IMR-90 (cell line): ENCODE results near the gene CNGB1. TPM values are rescaled to one million over a fixed set of nuclear protein-coding genes. Genes with fewer than 3 reads are reported as not detected.

Source experiments
- ATAC-seq: fragments of 200-7000 bp; cut with Tn5 transposase; 2 replicates; pipeline ENCODE4 v1.9.1; 2020; ENCODE audit warnings: low read depth, mild to moderate bottlenecking, moderate library complexity
- BruUV-seq: library from RNA; stranded (reverse); fragments of 400-500 nt; replicated peaks from 2 replicates; lab custom pipeline; 2021; lab: Mats Ljungman, UMichigan
- CTCF ChIA-PET: fragments of 300-600 bp; formaldehyde crosslinking; extraction: SDS; loops from one replicate; lab custom pipeline; 2021; ENCODE audit warnings: antibody characterized with exemption; lab: Yijun Ruan, JAX
- POLR2A ChIA-PET: fragments of 300-600 bp; sonication (Branson Sonifier 250); formaldehyde crosslinking; loops from one replicate; lab custom pipeline; 2022; ENCODE audit warnings: antibody characterized with exemption; ENCODE audit not compliant: unreplicated experiment; lab: Charles Lee
- DNase-seq: peaks from one replicate; pipeline ENCODE4 v3.0.0; 2013
- H2AFZ ChIP-seq: replicated peaks from 2 replicates; pipeline ENCODE3; 2013; ENCODE audit warnings: low read length, mild to moderate bottlenecking; ENCODE audit not compliant: poor library complexity
- H2AK5ac ChIP-seq: 2 replicates; pipeline ENCODE4 v1.6.1; 2013; ENCODE audit warnings: low read depth, low read length, inconsistent platforms
- H2AK9ac ChIP-seq: replicated peaks from 2 replicates; pipeline ENCODE3; 2013; ENCODE audit warnings: mild to moderate bottlenecking, low read depth, low read length, moderate library complexity; ENCODE audit not compliant: poor library complexity
- H2BK120ac ChIP-seq: 2 replicates; pipeline ENCODE4 v1.6.1; 2013; ENCODE audit warnings: low read depth, low read length, inconsistent platforms
- H2BK15ac ChIP-seq: 3 replicates; pipeline ENCODE4 v1.6.1; 2013; ENCODE audit warnings: low read depth, low read length, inconsistent platforms
- H2BK20ac ChIP-seq: 2 replicates; pipeline ENCODE4 v1.6.1; 2013; ENCODE audit warnings: low read depth, mild to moderate bottlenecking, inconsistent platforms, low read length, moderate library complexity
- H2BK5ac ChIP-seq: 2 replicates; pipeline ENCODE4 v1.6.1; 2013; ENCODE audit warnings: mild to moderate bottlenecking, low read depth, low read length, inconsistent platforms; ENCODE audit not compliant: poor library complexity, severe bottlenecking
- H3K14ac ChIP-seq: replicated peaks from 2 replicates; pipeline ENCODE4 v1.6.1; 2013; ENCODE audit warnings: low read depth, low read length, inconsistent platforms
- H3K18ac ChIP-seq: 2 replicates; pipeline ENCODE4 v1.6.1; 2013; ENCODE audit warnings: low read depth, low read length, control low read depth
- H3K23ac ChIP-seq: 2 replicates; pipeline ENCODE4 v1.6.1; 2013; ENCODE audit warnings: low read depth, low read length, inconsistent platforms
- H3K27ac ChIP-seq: 2 replicates; pipeline ENCODE4 v1.5.1; 2013; ENCODE audit warnings: mild to moderate bottlenecking, control low read depth, low read length; ENCODE audit not compliant: insufficient read depth
- H3K27me3 ChIP-seq: 2 replicates; pipeline ENCODE4 v1.6.1; 2013; ENCODE audit warnings: low read length; ENCODE audit not compliant: control insufficient read depth, insufficient read depth
- H3K36me3 ChIP-seq: 2 replicates; pipeline ENCODE4 v1.6.1; 2013; ENCODE audit warnings: low read length, mixed read lengths; ENCODE audit not compliant: control insufficient read depth, insufficient read depth
- H3K4ac ChIP-seq: 2 replicates; pipeline ENCODE4 v1.6.1; 2013; ENCODE audit warnings: low read depth, low read length, inconsistent platforms
- H3K4me1 ChIP-seq: 2 replicates; pipeline ENCODE4 v1.6.1; 2013; ENCODE audit warnings: low read length, mixed read lengths; ENCODE audit not compliant: control insufficient read depth, insufficient read depth
- H3K4me2 ChIP-seq: 2 replicates; pipeline ENCODE4 v1.6.1; 2013; ENCODE audit warnings: low read depth, mild to moderate bottlenecking, control low read depth, low read length, moderate library complexity
- H3K4me3 ChIP-seq: 2 replicates; pipeline ENCODE4 v1.5.1; 2013; ENCODE audit warnings: low read depth, mild to moderate bottlenecking, control low read depth, low read length, moderate library complexity; ENCODE audit not compliant: insufficient read depth
- H3K56ac ChIP-seq: 2 replicates; pipeline ENCODE4 v1.6.1; 2013; ENCODE audit warnings: low read length, inconsistent platforms; ENCODE audit not compliant: insufficient read depth; ENCODE audit errors: extremely low read depth
- H3K79me1 ChIP-seq, 2 experiments: 2 replicates each; pipeline ENCODE4 v1.6.1; 2013; ENCODE audit warnings: low read length in 2 of 2, inconsistent platforms in 1 of 2, low read depth in 1 of 2
- H3K9ac ChIP-seq: 2 replicates; pipeline ENCODE4 v1.6.1; 2013; ENCODE audit warnings: low read depth, low read length, control low read depth
- H3K9me1 ChIP-seq: 2 replicates; pipeline ENCODE4 v1.6.1; 2013; ENCODE audit warnings: low read length, inconsistent platforms; ENCODE audit not compliant: insufficient read depth
- H3K9me3 ChIP-seq: 2 replicates; pipeline ENCODE4 v1.6.1; 2013; ENCODE audit warnings: low read length; ENCODE audit not compliant: control insufficient read depth, insufficient read depth
- H4K20me1 ChIP-seq: 2 replicates; pipeline ENCODE4 v1.6.1; 2013; ENCODE audit warnings: low read length, inconsistent platforms; ENCODE audit not compliant: insufficient read depth
- H4K5ac ChIP-seq: 2 replicates; pipeline ENCODE4 v1.6.1; 2013; ENCODE audit warnings: mild to moderate bottlenecking, low read depth, low read length, control low read depth
- H4K8ac ChIP-seq, 2 experiments: 2 replicates each; pipeline ENCODE4 v1.6.1; 2013; ENCODE audit warnings: low read depth in 2 of 2, low read length in 2 of 2, control low read depth in 1 of 2, inconsistent platforms in 1 of 2
- H4K91ac ChIP-seq: 2 replicates; pipeline ENCODE4 v1.6.1; 2013; ENCODE audit warnings: low read depth, low read length, inconsistent platforms; ENCODE audit not compliant: insufficient read depth
- CEBPB ChIP-seq: IDR thresholded peaks from 2 replicates; pipeline ENCODE4 v1.6.1; 2012; ENCODE audit warnings: low read depth, low read length, improper control_type of control experiment
- whole genome bisulfite sequencing, 2 experiments: methylation state at CpG; one replicate each; pipeline versions ENCODE4 v1.1.5 to v1.1.7; 2013; ENCODE audit warnings: missing lambda C conversion rate in 2 of 2; ENCODE audit not compliant: insufficient read length in 1 of 2; ENCODE audit errors: extremely low coverage in 2 of 2; 5-methylcytosine and 5-hydroxymethylcytosine counted together
- dilution Hi-C: fragments of 300-500 bp; cut with HindIII; formaldehyde crosslinking; loops from one replicate; pipeline ENCODE4 v1.14.3; 2018; ENCODE audit warnings: low sequenced_read_pairs; ENCODE audit not compliant: unreplicated experiment
- in situ Hi-C: fragments of 300-500 bp; cut with MboI; formaldehyde crosslinking; loops from 3 replicates; pipeline ENCODE4 v1.14.3; 2019; ENCODE audit warnings: low sequenced_read_pairs, inconsistent platforms, mixed read lengths
- intact Hi-C: fragments of 100-400 bp; cut with micrococcal nuclease; formaldehyde crosslinking; loops from 2 replicates; pipeline ENCODE4 v1.10.0; 2022
- polyA plus RNA-seq, 3 experiments: library from polyadenylated mRNA; depleted of rRNA; stranded (reverse); fragments of >200 nt; gene quantifications; 2 replicates each; pipeline ENCODE4 v1.2.3, GENCODE V29; 2012; ENCODE audit warnings: low replicate concordance in 1 of 3
- total RNA-seq: library from RNA; depleted of rRNA; stranded (reverse); fragments of >200 nt; gene quantifications from 2 replicates; pipeline ENCODE4 v1.2.3, GENCODE V29; 2012
- TF ChIP-seq, protein P1 (sequence below): fragments of 150-350 bp; IDR thresholded peaks from 2 replicates; pipeline ENCODE4 v1.6.1; 2016; ENCODE audit warnings: low read depth, mild to moderate bottlenecking, low read length, moderate library complexity, borderline replicate concordance

The CNGB1 gene
- total and polyA plus RNA-seq, 2 of the 4 experiments (the other 2 are of a cell fraction), result not detected

DNA sequence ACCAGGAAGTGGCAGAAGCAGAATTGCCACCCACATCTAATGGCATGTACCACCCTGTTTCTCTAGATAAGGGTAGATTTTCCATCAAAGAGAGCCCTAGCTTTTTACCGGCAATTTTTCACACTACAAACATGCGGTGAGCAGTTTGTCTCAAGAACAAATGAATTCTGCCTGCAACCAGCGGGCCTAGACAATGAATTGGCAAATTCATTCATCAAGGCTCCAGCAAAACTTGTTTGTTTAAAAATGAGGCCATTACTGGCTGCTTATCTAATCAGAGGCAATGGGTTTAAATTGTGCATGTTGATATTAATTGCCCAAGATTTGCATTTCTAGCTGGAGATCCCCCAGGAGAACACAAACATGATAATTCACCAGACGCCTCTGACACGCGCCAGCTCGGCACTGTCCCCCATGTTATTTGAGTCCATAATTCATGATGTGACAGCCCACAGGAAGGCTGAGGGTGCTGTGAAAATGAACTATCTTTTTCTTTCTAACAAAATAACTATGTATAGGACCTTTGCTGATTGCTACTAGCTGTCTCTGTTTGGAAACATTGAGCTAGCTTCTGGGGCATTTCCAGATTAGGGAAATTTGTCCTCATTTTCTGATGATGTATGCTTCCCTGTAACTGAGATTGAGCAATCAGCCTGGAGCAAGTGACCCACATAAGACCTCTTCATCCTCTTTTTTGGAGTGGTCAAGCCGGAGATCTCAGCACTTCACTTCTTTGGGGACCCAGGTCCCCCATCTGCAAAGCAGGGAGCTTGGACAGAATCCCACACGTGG is 80.8 kb downstream of the CNGB1 start:
- H3K4me1 ChIP-seq, result peaks cover 10% of the 10 kb centered on the region

More for the DNA sequence above, 80.8 kb downstream of the CNGB1 start:
- peak overlapping the region; percentile 57 for H3K4ac ChIP-seq
- intact Hi-C loops, result loop anchor here (5.0 kb wide), 1 partner anchor 88 kb away; the partner anchor contains the start of gene KIFC3
- no peaks in the 10 kb centered on the region for H3K9me3 ChIP-seq
- no peak overlapping the region for H3K27ac ChIP-seq
- H3K18ac ChIP-seq, result no peak overlapping the region
- ATAC-seq (peak; percentile 19), DNase-seq (peak; percentile 28)
- dilution Hi-C loops, result no loop called here
- ChIA-PET CTCF (interaction anchor here (0.7 to 1.5 kb wide), 3 partner anchors 16 to 238 kb away, joined by 3 read pairs; no protein-coding TSS in a partner anchor), POLR2A (no interaction called here)
- H2BK20ac ChIP-seq, result no peak overlapping the region; the same call in 1 of the 2 replicates
- peak overlapping the region; percentile 59; the same call in 1 of the 2 replicates for H4K91ac ChIP-seq
- no peak overlapping the region for H2AK9ac ChIP-seq
- H3K4me2 ChIP-seq, result no peak overlapping the region
- peaks cover 20% of the 10 kb centered on the region for H3K27me3 ChIP-seq
- H2AFZ ChIP-seq, result peak overlapping the region; percentile 44
- H2BK15ac ChIP-seq, result no peak overlapping the region; the same call in 2 of the 3 replicates
- H2BK120ac ChIP-seq, result 0 out of 2 replicates have a peak overlapping the region, but pooled peaks have one; percentile 12
- H4K20me1 ChIP-seq, result no peaks in the 10 kb centered on the region
- H3K36me3 ChIP-seq, result no peaks in the 10 kb centered on the region
- peak overlapping the region; percentile 69; the same call in 1 of the 2 replicates for H3K23ac ChIP-seq
- peak overlapping the region; percentile 42 to 57; a peak in 3 of 4 replicates for H4K8ac ChIP-seq
- no peak overlapping the region; the same call in 1 of the 2 replicates for H3K14ac ChIP-seq
- BruUV-seq, result no TSS peak
- in situ Hi-C loops, result no loop called here
- TF ChIP-seq, protein P1, sequence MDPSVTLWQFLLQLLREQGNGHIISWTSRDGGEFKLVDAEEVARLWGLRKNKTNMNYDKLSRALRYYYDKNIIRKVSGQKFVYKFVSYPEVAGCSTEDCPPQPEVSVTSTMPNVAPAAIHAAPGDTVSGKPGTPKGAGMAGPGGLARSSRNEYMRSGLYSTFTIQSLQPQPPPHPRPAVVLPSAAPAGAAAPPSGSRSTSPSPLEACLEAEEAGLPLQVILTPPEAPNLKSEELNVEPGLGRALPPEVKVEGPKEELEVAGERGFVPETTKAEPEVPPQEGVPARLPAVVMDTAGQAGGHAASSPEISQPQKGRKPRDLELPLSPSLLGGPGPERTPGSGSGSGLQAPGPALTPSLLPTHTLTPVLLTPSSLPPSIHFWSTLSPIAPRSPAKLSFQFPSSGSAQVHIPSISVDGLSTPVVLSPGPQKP, result no peak
- TF ChIP-seq CEBPB, result peak; percentile 87
- H3K56ac ChIP-seq, result no peak overlapping the region
- H3K9me1 ChIP-seq, result peaks cover 16% of the 10 kb centered on the region
- H3K9ac ChIP-seq, result no peak overlapping the region
- H4K5ac ChIP-seq, result no peak overlapping the region
- no peaks in the 10 kb centered on the region for H3K79me1 ChIP-seq
- H3K4me3 ChIP-seq, result no peak overlapping the region
- peak overlapping the region; percentile 44 for H2AK5ac ChIP-seq
- WGBS, 2 experiments, result 64% methylated on average over 2 of the region's 9 CpGs; no CpG with 5 or more reads in 1 of the 2 experiments
- no peak overlapping the region for H2BK5ac ChIP-seq
